Stimulated activated CD4-positive, alpha-beta T cell treated with anti-CD3 and anti-CD28 coated beads, Interleukin-15, amount 100 ng/mL, for 1 hour (primary cell): Measurements from ENCODE around the gene WWOX.

Experiments
- DNase-seq, 2 donors: peaks; one replicate each; pipeline ENCODE4 v3.0.0-alpha.2; 2020; ENCODE audit warnings: low read depth in 1 of 2, low spot score in 1 of 2

Gene WWOX

DNA sequence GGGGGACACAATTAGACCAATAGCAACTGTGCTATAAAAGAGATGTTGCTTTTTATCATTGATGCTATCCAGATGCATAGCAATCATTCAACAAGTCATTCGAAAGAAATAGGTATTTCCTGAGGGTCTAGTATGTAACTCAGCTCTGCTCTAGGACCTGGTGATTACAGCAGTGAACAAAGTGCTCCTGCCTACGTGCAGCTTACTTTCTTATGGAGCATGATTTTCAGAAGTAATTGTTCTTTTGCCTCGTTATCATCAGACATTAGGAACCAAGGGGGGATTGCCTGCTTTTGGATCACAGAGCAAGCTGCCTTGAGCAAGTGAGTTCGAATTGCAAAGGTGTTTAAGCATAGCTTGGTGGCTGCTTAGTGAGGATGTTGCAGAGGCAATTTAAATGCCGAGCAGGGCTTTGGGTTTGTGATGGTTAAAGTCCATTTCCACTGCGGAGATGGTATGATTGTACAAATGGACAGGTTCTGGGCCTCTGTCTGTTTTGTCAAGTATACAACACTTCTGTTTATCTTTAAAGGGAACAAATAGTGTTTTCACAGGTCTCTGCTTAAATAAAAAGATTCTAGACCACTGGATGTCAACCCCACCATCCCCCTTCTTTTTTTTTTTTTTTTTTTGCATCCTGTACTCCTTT, 41.5 kb downstream of the WWOX start:
- DNase-seq: no peak

DNA sequence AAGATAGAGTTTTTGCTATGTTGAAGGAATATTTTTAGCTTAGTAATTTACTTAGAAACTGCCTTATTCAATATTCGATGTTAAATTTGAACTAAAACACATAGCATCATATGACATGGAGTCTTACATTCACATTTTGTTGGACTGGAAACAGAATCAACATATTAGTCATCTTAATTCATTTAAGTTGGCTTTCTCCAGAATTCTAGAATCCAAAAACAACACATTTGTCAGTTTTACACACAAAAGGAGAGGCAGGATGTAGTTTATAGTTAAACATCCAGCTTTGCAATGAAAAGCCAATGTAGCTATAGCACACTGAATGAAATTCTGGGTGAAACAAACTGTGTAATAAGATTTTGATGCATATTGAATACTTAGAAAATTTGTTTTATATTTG, 43.3 kb downstream of the WWOX start:
- no peak for DNase-seq

DNA sequence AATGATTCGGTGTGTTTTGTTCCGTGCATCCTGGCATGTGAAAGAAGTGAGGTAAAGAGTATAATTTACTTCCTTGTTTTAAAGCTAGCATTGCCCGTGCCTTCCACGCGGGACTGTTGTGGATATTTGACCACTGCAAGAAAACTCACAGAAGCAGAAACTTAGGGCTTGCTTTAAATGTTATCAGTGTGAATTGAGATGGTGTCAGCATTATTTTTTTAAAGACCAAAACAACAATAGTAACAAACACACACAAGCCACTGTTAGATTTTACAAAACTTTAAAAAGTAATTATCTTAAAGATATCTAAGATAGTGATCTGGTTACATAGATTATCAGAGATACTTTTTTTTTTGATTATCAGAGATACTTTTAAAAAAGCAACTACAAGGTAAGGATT, 47.4 kb downstream of the WWOX start:
- no peak for DNase-seq

- no peak for DNase-seq
Observed at GRCh38 chr16:78147911-78148401, 48.5 kb downstream of the WWOX start.

DNA sequence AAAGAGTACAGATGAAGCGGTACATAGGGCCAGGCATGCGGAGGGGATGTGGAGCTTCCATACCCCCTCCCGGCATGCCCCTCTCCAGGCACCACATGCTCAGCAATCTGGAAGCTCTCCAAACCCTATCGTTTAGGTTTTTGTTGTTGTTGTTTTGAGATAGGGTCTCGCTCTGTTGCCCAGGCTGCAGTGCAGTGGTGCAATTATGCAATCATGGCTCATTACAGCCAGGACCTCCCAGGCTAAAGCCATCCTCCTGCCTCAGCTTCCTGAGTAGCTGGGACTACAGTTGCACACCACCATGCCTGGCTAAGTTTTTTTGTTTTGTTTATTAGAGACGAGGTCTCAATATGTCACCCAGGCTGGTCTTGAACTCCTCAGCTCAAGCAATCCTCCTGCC, 50.8 kb downstream of the WWOX start:
- no peak for DNase-seq

DNA sequence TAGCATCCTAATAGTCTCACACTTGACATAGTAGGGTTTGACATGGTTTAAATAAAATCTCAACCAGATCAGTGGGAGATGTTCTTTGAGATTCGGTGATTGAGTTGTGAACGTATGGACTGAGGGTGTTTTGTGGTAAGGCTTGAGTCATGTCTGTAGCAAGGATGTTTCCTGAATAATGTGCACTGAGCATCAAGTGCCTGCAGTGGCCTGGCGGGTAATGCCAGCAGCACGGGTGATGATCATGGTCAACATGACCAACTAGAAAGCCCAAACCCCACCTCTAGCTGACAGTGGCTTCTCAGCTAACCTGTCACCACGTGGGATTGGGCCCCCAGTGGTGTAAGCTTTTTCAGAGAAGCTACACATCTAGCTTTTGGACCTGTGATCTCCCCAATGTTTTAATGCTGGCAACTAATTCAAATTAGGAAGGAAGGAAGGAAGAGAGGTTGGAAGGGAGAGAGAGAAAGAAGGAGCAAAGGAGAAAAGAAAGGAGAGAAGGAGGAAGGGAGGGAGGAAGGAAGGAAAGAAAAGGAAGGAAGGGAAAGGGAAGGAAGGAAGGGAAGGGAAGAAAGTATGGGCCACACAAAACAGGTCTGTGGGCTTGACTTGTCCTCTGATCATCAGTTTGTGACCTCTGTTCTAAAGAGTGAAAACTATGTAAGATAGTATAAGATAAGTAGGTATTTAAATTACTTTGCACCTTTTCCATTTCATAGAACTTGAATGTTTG, 55.4 kb downstream of the WWOX start:
- no peak for DNase-seq

DNA sequence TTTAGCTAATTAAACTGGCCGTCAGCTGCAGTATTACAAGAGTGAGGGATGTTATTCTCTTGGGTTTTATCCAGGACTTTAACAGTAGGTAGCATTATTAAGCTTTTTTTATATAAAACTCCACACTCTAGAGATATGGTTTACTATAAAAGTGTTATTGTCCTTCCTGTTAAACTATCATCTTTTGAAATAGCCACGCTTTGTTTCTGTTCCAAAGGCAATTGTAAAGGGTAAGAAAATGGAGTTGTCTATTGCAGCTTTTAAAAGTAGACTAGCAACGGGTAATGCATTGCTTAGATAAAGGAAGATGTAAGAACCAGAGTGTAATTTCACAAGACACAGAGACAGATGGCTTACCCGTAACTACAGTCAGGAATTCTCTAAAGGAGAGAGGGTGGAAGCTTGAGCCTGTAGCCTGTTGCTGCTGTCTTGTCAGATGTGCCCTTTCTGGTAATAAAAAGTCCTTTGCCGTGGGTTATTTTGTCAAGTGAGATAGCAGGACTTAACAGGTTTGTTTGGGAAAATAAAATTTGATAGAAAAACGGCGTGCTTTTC, 56.4 kb downstream of the WWOX start:
- no peak for DNase-seq

GRCh38 chr16:78161023-78161729, 61.7 kb downstream of the WWOX start:
- DNase-seq: no peak

DNA sequence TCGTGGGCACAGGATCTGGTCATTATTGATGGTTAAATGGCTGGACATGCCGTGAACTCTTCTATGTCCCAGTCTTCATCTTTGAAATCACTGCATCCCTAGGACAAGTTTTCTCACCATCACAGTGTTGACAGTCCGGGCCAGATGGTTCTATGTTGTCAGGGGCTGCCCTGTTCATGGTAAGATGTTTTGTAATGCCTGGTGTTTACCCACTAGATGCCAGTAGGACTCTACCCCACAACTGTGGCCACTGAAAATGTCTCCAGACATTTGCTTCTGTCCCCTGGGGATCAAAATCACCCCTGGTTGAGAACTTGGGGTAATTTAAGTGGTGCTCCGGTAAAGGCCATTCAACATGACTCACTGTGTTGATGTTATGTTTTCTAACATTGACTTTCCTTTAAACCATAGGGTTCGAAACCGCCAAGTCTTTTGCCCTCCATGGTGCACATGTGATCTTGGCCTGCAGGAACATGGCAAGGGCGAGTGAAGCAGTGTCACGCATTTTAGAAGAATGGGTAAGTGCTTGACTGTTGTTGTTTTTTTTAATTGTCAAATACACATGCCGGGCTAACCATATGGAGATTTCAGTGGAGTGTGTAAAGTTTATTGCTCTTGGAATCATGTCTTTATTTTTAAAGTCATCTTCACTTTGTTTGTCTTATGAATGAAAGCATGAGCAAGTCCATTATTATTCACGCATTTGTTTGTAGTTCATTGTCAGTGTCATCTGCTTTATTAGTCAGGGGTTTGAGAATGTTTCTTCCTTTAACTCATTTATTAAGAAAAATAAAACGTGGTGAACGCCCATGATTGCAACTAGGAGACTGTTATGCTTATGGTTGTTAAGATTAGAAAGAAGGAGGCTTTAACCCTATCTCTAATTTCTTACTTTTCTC, 64.6 kb downstream of the WWOX start:
- no peak for DNase-seq

- no peak for DNase-seq
Observed at GRCh38 chr16:78170494-78170933, 71.1 kb downstream of the WWOX start.

GRCh38 chr16:78175287-78175686, 75.8 kb downstream of the WWOX start:
- no peak for DNase-seq

DNA sequence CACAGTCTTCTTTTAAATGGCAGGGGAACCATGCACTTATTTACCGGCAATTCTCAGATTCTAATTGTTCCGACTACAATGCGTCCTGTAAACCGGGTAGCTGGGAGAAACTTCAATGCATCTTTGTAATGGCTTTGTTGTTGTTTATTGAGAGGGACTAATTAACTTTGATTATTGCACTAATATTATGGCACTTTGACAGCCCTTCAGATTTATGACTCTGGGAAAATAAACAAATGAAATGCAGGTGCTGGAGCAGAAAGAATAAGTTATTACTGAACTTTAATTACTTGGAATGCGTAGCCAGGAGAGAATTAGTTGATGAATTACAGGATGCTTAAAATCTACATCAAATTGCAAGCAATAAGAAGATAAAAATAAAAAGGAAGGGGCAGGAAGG, 77.0 kb downstream of the WWOX start:
- no peak for DNase-seq

GRCh38 chr16:78177218-78177617, 77.8 kb downstream of the WWOX start:
- no peak for DNase-seq

- no peak for DNase-seq
Observed at GRCh38 chr16:78177987-78178386, 78.5 kb downstream of the WWOX start.

- DNase-seq: no peak
Observed at GRCh38 chr16:78179666-78180065, 80.2 kb downstream of the WWOX start.

GRCh38 chr16:78180349-78180748, 80.9 kb downstream of the WWOX start:
- DNase-seq: no peak

GRCh38 chr16:78183437-78184237, 84.2 kb downstream of the WWOX start:
- DNase-seq: no peak

DNA sequence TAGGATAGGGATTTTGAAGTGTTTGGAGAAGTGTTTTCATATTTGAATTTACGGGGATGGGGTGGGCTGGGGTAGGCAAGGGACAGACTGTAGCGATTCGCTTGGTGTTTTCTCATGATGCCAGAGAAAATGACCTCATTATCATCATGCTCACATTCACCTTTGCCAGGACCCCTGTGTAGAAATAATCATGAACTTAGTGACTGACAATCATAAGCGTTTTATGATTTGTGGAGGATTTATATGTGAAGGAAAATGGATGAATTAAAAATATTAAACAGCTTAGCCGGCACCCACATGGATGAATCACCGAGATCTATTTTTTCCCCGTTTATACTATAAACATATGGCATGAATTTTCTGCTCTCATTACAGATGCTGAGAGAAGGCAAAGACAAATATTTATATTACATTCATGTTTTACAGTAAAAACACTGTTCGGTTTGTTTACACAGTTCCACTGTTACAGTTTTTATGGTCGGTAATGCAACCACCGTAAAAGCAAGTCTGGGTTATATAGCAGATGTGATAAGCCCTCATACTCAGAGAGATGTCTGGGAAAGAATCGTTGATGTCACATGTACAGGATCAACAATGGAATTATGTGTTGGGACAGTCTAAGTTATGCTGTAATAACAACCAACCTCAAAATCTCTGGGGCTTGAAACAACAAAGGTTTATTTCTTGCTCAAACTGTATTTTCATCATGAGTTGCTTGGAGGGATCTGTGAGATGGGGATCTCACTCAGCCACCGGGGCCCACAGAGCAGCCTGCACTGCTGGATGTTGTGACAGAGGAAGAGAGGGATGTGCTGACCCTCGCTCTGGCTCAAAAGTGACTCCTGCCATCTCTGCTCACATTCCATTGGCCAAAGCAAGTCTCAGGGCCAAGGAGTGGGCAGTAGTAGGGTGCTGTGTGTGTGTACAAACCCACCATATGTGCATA, 85.1 kb downstream of the WWOX start:
- DNase-seq: no peak

GRCh38 chr16:78189121-78189520, 89.7 kb downstream of the WWOX start:
- no peak for DNase-seq
